PC-3 (cell line): ENCODE data around the gene MED12.

Source experiments
- EZH2 ChIP-seq: fragments of 300-600 bp; sonication (generic); IDR thresholded peaks from one replicate; pipeline ENCODE4 v1.6.1; 2017; ENCODE audit warnings: antibody characterized with exemption, mild to moderate bottlenecking, low read length; ENCODE audit not compliant: unreplicated experiment
- EZH2phosphoT487 ChIP-seq: fragments of 300-600 bp; sonication (generic); IDR thresholded peaks from 2 replicates; pipeline ENCODE4 v1.6.1; 2018; ENCODE audit warnings: mild to moderate bottlenecking, antibody characterized with exemption, low read length, borderline replicate concordance
- TF ChIP-seq, protein P1 (sequence below): fragments of 300-600 bp; sonication (generic); conservative IDR thresholded peaks from 2 replicates; pipeline ENCODE4 v1.5.1; 2017; ENCODE audit warnings: antibody characterized with exemption, low read depth, mild to moderate bottlenecking, low read length

DNA sequence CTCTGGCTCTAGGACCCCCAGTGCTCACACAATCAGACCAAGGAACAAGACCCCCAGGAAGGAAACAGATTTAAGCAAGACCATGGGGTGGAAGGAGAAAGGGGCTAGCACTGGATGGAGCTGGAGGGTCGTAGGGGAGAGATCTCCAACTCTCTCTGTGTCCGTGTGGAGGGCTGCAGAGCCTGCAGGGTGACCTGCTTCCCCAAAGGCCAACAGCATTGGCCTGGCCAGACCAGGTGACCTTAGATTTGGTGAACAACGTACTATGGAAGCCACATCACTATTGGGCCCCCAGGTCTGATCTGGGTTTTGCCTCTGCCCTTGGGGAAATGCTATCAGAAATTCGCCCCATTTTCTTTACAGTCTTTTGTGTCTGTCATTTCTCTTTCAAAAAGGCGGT, 52.3 kb downstream of the MED12 start:
- TF ChIP-seq, protein P1, sequence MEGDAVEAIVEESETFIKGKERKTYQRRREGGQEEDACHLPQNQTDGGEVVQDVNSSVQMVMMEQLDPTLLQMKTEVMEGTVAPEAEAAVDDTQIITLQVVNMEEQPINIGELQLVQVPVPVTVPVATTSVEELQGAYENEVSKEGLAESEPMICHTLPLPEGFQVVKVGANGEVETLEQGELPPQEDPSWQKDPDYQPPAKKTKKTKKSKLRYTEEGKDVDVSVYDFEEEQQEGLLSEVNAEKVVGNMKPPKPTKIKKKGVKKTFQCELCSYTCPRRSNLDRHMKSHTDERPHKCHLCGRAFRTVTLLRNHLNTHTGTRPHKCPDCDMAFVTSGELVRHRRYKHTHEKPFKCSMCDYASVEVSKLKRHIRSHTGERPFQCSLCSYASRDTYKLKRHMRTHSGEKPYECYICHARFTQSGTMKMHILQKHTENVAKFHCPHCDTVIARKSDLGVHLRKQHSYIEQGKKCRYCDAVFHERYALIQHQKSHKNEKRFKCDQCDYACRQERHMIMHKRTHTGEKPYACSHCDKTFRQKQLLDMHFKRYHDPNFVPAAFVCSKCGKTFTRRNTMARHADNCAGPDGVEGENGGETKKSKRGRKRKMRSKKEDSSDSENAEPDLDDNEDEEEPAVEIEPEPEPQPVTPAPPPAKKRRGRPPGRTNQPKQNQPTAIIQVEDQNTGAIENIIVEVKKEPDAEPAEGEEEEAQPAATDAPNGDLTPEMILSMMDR = no peak
- no peak for TF ChIP-seq EZH2
- no peak for TF ChIP-seq EZH2phosphoT487
